GM21423 (cell line): ENCODE measurements around the gene KCMF1.

Experiments
- ATAC-seq: cut with Tn5 transposase; IDR thresholded peaks from one replicate; pipeline ENCODE4 v1.9.1; 2021; ENCODE audit warnings: mild to moderate bottlenecking, moderate library complexity; ENCODE audit not compliant: unreplicated experiment

The KCMF1 gene

DNA sequence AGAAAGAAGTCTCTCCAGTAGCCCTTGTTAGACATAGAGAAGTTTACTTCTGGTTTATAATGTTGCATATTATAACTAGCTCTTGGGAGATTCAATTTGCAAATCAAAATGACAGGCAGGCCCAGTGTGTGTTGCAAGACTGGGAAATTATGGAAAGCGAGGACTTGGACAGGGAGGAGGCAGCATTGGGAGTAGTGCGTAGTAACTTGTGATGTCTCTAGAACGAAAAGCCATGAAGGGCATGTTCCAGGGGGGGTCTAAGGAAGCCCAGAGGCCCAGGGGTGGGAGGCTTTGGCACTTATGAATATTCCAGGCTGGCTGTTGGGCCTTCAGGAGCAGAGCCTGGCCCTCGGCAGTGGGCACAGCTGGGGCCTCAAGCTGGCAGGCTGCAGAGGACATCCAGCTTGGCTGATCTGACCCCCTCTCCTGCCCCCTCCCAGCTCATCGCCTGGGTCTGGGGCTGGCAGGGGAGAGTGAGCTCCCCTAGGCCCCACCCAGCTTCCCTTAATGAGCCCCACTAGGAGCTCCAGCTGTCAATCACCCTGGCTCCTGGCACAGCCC, 107.0 kb downstream of the KCMF1 start:
- ATAC-seq: no peak

DNA sequence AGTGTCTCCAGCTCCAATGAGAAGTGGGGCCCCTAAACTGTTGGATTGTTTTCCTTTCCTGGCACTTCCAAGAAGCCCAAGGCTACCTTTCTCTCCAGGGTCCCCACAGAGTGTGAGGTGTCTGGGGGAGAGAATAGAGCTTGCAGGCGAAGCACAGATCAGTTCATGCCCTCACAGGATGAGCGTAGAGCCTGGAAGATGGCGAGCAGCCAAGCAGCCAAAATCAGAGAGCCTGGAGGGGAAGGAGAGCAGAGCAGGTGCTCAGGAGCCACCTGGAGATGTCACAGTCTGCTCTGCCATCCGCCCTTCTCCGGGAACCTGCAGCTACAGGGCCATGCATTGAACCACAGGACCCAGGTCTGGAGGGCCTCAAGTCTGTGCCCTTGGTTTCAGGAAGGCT, 107.6 kb downstream of the KCMF1 start:
- no peak for ATAC-seq

- ATAC-seq: no peak
Measured at GRCh38 chr2:85083092-85083491, 112.1 kb downstream of the KCMF1 start.

GRCh38 chr2:85085563-85085962, 114.6 kb downstream of the KCMF1 start:
- ATAC-seq: no peak

- ATAC-seq: no peak
Measured at GRCh38 chr2:85087541-85087940, 116.6 kb downstream of the KCMF1 start.

DNA sequence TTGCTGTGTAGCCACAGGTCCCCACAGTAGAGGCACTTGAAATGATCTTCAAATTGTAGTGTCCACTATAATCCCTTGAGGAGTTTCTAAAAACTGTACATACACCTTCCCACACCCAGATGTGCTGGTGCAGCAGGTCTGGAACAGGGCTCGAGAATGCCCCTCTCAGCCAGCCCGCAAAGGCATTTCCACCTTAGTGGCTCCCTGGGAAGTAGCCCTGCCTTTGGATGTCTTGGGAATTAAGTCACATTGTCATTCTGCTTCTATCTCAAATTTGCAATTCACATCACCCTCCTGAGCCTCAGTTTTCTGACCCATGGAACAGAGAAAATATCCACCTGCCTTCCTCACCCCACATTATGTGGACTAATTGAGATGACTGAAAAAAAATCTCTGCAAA, 118.0 kb downstream of the KCMF1 start:
- ATAC-seq: no peak

- ATAC-seq: no peak
Measured at GRCh38 chr2:85089585-85089984, 118.6 kb downstream of the KCMF1 start.

DNA sequence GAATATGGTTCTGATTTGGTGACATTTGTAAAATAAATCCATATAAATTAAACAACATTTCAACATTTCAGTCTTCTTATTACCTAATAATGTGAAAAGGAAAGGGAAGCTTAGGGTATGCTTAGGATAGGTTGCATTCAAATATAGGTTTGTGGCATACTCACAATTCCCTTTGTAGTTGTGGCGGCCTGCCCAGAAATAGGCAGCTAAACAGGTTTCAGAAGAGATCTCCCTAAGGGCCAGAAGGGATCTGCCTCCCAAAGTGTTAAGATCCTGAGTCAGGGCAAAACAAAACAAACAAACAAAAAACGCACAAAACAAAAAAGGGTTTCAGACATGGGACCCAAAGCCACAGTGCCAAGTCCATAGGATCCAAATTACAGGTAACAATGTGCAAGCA, 120.9 kb downstream of the KCMF1 start:
- no peak for ATAC-seq

GRCh38 chr2:85095094-85095493, 124.1 kb downstream of the KCMF1 start:
- ATAC-seq: no peak

DNA sequence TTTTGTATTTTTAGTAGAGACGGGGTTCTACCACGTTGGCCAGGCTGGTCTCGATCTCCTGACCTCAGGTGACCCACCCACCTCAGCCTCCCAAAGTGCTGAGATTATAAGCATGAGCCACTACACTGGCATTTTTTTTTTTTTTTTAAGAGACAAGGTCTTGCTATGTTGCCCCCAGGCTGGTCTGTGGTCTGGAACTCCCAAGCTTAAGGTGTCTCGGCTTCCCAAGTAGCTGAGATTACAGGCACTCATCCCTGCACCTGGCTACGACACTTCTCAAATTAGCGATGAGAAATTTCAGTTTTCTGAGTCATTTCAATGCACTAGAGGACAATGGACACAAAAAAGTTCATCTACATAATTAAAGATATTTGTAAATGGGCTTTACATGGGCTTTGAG, 125.7 kb downstream of the KCMF1 start:
- no peak for ATAC-seq

DNA sequence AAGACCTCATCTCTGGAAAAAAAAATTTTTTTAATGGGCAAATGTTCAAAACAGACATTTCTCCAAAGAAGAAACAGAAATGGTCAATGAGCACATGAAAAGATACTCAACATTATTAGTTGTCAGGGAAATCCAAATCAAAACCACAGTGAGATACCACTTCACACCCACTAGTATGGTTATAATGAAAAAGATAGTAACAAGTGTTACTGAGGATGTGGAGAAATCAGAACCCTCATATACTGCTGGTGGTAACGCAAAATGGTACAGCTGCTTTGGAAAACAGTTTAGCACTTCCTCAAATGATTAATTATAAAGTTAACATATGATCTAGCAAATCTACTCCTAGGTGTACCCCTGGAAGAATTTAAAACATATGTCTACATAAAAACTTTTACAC, 133.3 kb downstream of the KCMF1 start:
- no peak for ATAC-seq

GRCh38 chr2:85106489-85107180, 135.7 kb downstream of the KCMF1 start:
- no peak for ATAC-seq
